Posterior cingulate gyrus (tissue), 11 donors: Measurements from ENCODE around the gene EFHB.
A peak's percentile ranks its signal among the peaks of the same experiment; 100 is the strongest.
"Not testable (repeated sequence)": the region's sequence is repeated elsewhere in the genome, so short reads cannot be mapped to it uniquely, and the experiment has no call there.

Experiments
- DNase-seq, 10 donors: peaks; one replicate each; pipeline versions ENCODE4 v3.0.0 to v3.0.0-alpha.2; 2020 to 2021; ENCODE audit warnings: mixed read lengths in 3 of 10
- intact Hi-C: fragments of 100-400 bp; cut with DNase I; formaldehyde crosslinking; loops from one replicate; pipeline ENCODE4 v1.15.1; 2023

EFHB gene

GRCh38 chr3:19855318-19855717, 78.7 kb downstream of the EFHB start:
- DNase-seq, intact Hi-C loops: not testable (repeated sequence)

DNA sequence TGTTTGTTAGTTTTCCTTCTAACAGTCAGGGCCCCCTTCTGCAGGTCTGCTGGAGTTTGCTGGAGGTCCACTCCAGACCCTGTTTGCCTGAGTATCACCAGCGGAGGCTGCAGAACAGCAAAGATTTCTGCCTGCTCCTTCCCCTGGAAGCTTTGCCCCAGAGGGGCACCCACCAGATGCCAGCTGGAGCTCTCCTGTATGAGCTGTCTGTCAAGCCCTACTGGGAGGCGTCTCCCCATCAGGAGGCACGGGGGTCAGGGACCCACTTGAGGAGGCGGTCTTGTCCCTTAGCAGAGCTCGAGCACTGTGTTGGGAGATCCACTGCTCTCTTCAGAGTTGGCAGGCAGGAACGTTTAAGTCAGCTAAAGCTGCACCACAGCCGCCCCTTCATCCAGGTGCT, 87.4 kb downstream of the EFHB start:
- intact Hi-C loops, result not testable (repeated sequence)
- peak in 2 of 10 donors; percentile 54 to 67 for DNase-seq
